HK-2 (cell line): ENCODE measurements around the gene CDH15.

Experiments
- DNase-seq: peaks from one replicate; pipeline ENCODE4 v3.0.0-alpha.2; 2018; ENCODE audit not compliant: unreplicated experiment

Gene CDH15

GRCh38 chr16:89199241-89200123, 27.9 kb downstream of the CDH15 start:
- no peak for DNase-seq

- DNase-seq, result no peak
Measured at GRCh38 chr16:89200124-89200849, 28.7 kb downstream of the CDH15 start, which contains the start of gene SLC22A31. Gene SLC22A31 (minus strand): TSS chr16:89200537. CDS start chr16:89200501, 36 bp downstream.

DNA sequence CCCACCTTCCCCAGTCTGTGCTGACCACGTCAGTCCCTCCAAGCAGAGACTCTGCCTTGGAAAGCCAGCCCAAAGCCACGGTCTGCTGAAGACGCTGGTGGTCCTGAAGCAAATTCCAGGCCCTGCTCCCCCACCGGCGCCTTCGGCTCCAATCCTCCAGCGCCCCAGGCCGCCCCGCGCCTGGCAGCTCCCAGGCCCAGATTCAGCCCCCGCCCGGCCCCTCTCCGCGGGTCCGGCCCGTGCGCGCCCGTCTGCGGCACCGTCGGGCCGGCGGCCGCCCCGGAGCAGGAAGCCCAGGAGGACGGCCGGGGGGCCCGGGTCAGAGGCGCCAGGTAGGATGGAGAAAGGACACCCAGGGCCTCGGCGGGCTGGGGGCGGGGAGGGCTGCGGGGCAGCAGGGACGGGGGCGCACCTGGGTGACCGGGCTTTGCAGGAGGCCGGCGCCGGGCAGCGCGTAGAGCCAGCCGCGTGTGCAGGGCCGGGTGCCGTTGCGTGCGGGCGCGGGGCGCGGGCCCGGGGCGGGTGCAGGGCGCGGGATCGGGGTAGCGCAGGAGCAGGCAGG, 29.4 kb downstream of the CDH15 start:
- DNase-seq, result no peak

GRCh38 chr16:89201439-89202377, 30.2 kb downstream of the CDH15 start:
- DNase-seq, result peak; percentile 88

DNA sequence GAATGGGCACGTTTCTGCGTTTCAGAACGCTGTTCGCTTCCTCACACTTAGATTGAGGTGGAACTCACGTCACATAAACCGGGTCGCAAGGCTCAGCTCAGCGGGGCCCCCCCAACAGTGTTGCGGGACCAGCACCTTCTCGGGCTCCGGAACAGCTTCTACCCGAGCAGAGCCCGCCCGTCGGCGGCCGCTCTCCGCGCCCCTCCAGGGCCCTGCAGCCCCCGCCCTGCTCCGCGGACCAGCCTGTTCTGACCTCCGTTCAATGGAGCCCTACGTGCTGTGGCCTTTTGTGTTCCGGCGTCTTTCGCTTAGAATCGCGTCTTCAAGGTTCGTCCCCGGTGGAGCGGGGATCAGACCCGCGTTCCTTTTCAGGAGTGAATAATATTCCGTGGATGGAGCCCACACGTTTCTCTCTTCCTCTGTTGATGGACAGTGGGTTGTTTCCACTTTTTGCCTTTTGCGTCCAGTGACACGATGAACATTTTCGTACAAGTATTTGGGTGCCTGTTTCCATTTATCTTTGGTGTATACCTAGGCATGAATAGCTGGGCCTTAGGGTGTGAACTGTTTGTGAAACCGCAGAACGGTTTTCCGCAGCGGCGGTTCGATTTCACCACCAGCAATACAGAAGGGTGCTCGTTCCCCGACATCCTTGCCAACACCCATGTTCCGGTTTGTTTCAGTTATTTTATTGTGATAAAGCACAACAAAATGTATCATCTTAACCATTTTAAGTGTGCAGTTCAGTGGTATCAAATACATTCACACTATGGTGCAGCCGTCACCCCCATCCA, 31.1 kb downstream of the CDH15 start:
- no peak for DNase-seq

GRCh38 chr16:89207993-89208392, 36.4 kb downstream of the CDH15 start:
- no peak for DNase-seq

DNA sequence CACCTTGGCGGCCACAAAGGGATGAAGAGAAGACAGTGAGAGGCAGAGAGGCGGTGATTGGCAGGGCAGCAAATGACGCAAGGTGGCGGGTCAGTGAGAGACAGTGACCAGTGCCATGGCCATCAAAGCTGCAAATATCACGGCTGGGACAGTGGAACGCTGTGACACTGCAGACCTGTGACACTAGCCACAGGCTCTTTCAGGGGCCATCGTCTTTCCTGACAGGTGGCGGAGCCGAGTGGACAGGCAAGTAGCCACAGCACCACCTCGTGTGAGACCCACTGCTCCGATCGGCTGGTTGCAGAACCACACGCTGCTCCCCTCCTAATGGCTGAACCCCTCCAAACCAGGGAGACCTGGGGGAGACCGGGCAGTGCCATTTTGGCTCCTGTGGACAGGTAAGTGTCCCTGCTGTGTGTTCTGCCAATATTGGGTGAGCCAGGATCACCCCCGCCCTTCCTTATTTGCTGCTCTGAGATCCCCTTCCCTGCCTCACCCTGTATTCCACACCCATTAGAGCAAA, 38.0 kb downstream of the CDH15 start:
- DNase-seq, result no peak

GRCh38 chr16:89210165-89210903, 38.8 kb downstream of the CDH15 start:
- DNase-seq, result no peak

GRCh38 chr16:89210904-89211515, 39.5 kb downstream of the CDH15 start:
- no peak for DNase-seq

GRCh38 chr16:89216315-89217137, 45.0 kb downstream of the CDH15 start:
- DNase-seq, result peak; percentile 42

GRCh38 chr16:89217138-89217387, 45.5 kb downstream of the CDH15 start:
- no peak for DNase-seq

- DNase-seq, result peak; percentile 78
Measured at GRCh38 chr16:89217388-89218191, 46.0 kb downstream of the CDH15 start, which contains the start of gene ZNF778. Gene ZNF778 (plus strand): TSS chr16:89217703. CDS start chr16:89221128, 3,425 bp downstream.

DNA sequence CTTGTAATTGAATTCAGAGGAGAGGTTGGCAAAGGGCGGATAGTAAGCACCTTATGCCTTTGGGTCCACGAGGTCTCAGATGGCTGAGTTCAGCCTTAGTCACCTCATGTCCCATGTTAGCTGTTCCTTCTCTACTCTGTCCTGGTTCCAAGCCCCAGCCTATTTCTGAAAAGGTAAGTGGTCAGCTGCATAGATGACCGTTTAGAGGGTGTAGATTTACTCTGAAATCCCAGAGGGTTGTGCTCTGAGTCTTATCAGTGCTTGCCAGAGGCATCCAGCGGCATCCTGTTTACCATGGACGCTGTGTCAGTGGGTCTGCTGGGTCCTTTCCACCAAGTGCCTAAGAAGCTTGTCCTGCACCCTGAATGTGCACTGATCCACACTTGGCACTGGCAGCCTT, 47.8 kb downstream of the CDH15 start:
- no peak for DNase-seq

DNA sequence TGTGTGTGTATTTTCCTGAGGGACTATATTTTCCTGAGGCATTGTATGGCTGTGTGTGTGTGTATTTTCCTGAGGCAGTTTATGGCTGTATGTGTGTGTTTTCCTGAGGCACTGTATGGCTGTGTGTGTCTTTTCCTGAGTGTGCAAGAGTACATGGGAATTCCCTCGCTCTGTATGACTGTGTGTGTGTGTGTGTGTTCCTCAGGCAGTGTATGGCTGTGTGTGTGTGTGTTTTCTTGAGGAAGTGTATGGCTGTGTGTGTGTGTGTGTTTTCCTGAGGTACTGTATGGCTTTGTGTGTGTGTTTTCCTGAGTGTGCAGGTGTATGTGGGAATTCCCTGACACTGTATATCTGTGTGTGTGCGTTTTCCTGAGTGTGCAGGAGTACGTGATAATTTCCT, 50.1 kb downstream of the CDH15 start:
- no peak for DNase-seq

- no peak for DNase-seq
Measured at GRCh38 chr16:89222931-89223330, 51.4 kb downstream of the CDH15 start.

- no peak for DNase-seq
Measured at GRCh38 chr16:89224665-89225064, 53.1 kb downstream of the CDH15 start.

DNA sequence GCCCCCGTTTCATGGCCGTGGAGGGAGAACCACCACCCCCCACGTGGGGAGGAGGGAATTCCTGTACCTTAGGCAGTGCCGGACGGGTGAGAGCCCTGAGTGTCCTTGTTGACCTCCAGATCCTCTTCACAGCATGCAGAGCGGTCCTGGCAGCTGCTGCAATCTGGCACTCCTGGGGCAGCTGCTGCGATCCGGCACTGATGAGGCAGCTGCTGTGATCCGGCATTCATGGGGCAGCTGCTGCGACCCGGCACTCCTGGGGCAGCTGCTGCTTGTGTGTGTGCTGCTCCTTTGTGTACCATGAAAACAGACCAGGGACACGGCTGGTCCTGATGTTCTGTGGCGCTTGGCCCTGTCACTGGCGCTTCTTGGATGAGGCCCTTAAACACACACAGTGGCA, 58.7 kb downstream of the CDH15 start:
- DNase-seq, result no peak

GRCh38 chr16:89232107-89232506, 60.6 kb downstream of the CDH15 start:
- DNase-seq, result no peak
